Transverse colon (tissue), 4 donors: ENCODE data around the gene FARP1. TPM values are rescaled to one million over a fixed set of nuclear protein-coding genes. Genes with fewer than 3 reads are reported as not detected.

Experiments
- DNase-seq: peaks from one replicate; pipeline ENCODE4 v3.0.0-alpha.2; 2019
- H3K27ac ChIP-seq, 4 donors: fragments of 200-600 bp; sonication (generic); 2 replicates each; pipeline ENCODE4 v1.5.1; 2016 to 2018; ENCODE audit warnings: inconsistent platforms in 4 of 4
- H3K27me3 ChIP-seq: fragments of 200-600 bp; sonication (generic); 2 replicates; pipeline ENCODE4 v1.5.1; 2017; ENCODE audit warnings: inconsistent platforms
- H3K36me3 ChIP-seq, 4 donors: fragments of 200-600 bp; sonication (generic); 2 replicates each; pipeline ENCODE4 v1.5.1; 2017 to 2019; ENCODE audit warnings: inconsistent platforms in 4 of 4
- H3K4me1 ChIP-seq, 4 donors: fragments of 200-600 bp; sonication (generic); 2 replicates each; pipeline ENCODE4 v1.5.1; 2017 to 2020; ENCODE audit warnings: inconsistent platforms in 4 of 4
- H3K4me3 ChIP-seq, 4 donors: fragments of 200-600 bp; sonication (generic); 1 replicate in 1 of 4; 2 replicates in 3 of 4; pipeline versions ENCODE4 v1.5.1 to v1.6.1; 2017 to 2019; ENCODE audit warnings: inconsistent platforms in 4 of 4
- H3K9me3 ChIP-seq, 2 donors: fragments of 200-600 bp; sonication (generic); 2 replicates each; pipeline ENCODE4 v1.5.1; 2017 to 2019; ENCODE audit warnings: inconsistent platforms in 2 of 2
- CTCF ChIP-seq, 5 experiments: fragments of 200-600 bp in 3 of 5; fragments of 450-650 bp in 2 of 5; sonication (generic) in 3 of 5; IDR thresholded peaks; 1 replicate in 2 of 5; 2 replicates in 3 of 5; pipeline ENCODE4 v1.5.1; 2016 to 2017; ENCODE audit warnings: antibody characterized with exemption in 5 of 5, inconsistent platforms in 3 of 5, mild to moderate bottlenecking in 2 of 5, moderate library complexity in 1 of 5
- EP300 ChIP-seq: sonication (generic); formaldehyde crosslinking; IDR thresholded peaks from one replicate; pipeline ENCODE4 v1.6.1; 2017; ENCODE audit warnings: antibody characterized with exemption, low read depth
- POLR2A ChIP-seq: fragments of 450-650 bp; IDR thresholded peaks from one replicate; pipeline ENCODE4 v1.6.1; 2016; ENCODE audit warnings: antibody characterized with exemption, mild to moderate bottlenecking, moderate library complexity
- POLR2AphosphoS5 ChIP-seq, 3 donors: sonication (generic); formaldehyde crosslinking; IDR thresholded peaks; one replicate each; pipeline ENCODE4 v1.6.1; 2016; ENCODE audit warnings: antibody characterized with exemption in 3 of 3
- WGBS, 2 donors: methylation state at CpG; one replicate each; pipeline ENCODE4 v1.1.5; 2018; ENCODE audit warnings: low coverage in 1 of 2; 5-methylcytosine and 5-hydroxymethylcytosine counted together
- in situ Hi-C, 4 donors: fragments of 200-750 bp; cut with MboI; loops; one replicate each; pipeline versions ENCODE4 v1.15.0 to v1.15.1; 2017; ENCODE audit warnings: low sequenced_read_pairs in 3 of 4, low pct_ligation_motif_present in 1 of 4, low pct_unique_long_range_greater_than_20kb in 1 of 4
- intact Hi-C: fragments of 100-400 bp; cut with DNase I; formaldehyde crosslinking; loops from one replicate; pipeline ENCODE4 v1.15.1; 2023; ENCODE audit warnings: low total_unique reads
- total RNA-seq, 4 donors: library from RNA; depleted of rRNA; stranded (reverse); fragments of >200 nt; gene quantifications; one replicate each; pipeline ENCODE4 v1.1.0, GENCODE V29; 2016

Gene FARP1
- total RNA-seq, 4 donors from 2014 or later = 32.8 to 41.8 (median 38.3) TPM

GRCh38 chr13:98374750-98375149 is 231.9 kb downstream of the FARP1 start:
- Histone ChIP-seq H3K36me3 (no peaks in the 10 kb centered on the region), H3K4me1 (peaks cover 0 to 10% (median 3%) of the 10 kb centered on the region in 4 donors), H3K4me3 (no peak overlapping the region), H3K9me3 (no peaks in the 10 kb centered on the region), H3K27ac (no peak overlapping the region), H3K27me3 (no peaks in the 10 kb centered on the region)
- WGBS, 2 donors = 67 to 72% methylated on average over 1 of the region's 1 CpG
- in situ Hi-C loops (loop anchor here in 1 of 4 donors (25.0 kb wide), 1 partner anchor 237 kb away; the partner anchor contains the start of gene FARP1), intact Hi-C loops (no loop called here)
- DNase-seq = no peak
- TF ChIP-seq EP300 = no peak
- no peak for TF ChIP-seq POLR2AphosphoS5 (IDR thresholded peaks at IDR 0.05)
- TF ChIP-seq CTCF (IDR thresholded peaks at IDR 0.05) = no peak
- TF ChIP-seq POLR2A = no peak

GRCh38 chr13:98377635-98378378 is 234.9 kb downstream of the FARP1 start:
- no peak for TF ChIP-seq EP300
- no peak for TF ChIP-seq POLR2AphosphoS5 (IDR thresholded peaks at IDR 0.05)
- no peak for TF ChIP-seq CTCF (IDR thresholded peaks at IDR 0.05)
- TF ChIP-seq POLR2A = no peak
- DNase-seq = no peak
- Histone ChIP-seq H3K27ac (no peak overlapping the region), H3K36me3 (no peaks in the 10 kb centered on the region), H3K4me3 (no peak overlapping the region), H3K9me3 (no peaks in the 10 kb centered on the region), H3K4me1 (no peaks in the 10 kb centered on the region), H3K27me3 (no peaks in the 10 kb centered on the region)
- WGBS, 2 donors = 76 to 89% methylated on average over 4 to 13 of the region's 13 CpGs
- intact Hi-C loops = no loop called here
- in situ Hi-C loops = loop anchor here in 1 of 4 donors (25.0 kb wide), 1 partner anchor 241 kb away; the partner anchor contains the start of gene FARP1

- Histone ChIP-seq H3K27me3 (no peaks in the 10 kb centered on the region), H3K27ac (peak overlapping the region in 1 of 4 donors; percentile 40), H3K36me3 (peaks cover 0 to 11% (median 0%) of the 10 kb centered on the region in 4 donors), H3K4me3 (no peak overlapping the region), H3K9me3 (no peaks in the 10 kb centered on the region), H3K4me1 (no peaks in the 10 kb centered on the region)
- no peak for DNase-seq
- WGBS, 2 donors = 80% methylated on average over 1 to 5 of the region's 5 CpGs
- in situ Hi-C loops (loop anchor here in 1 of 4 donors (25.0 kb wide), 1 partner anchor 247 kb away; the partner anchor contains the start of gene FARP1), intact Hi-C loops (no loop called here)
- TF ChIP-seq POLR2A = no peak
- TF ChIP-seq POLR2AphosphoS5 (IDR thresholded peaks at IDR 0.05) = no peak
- TF ChIP-seq EP300 = no peak
Observed at GRCh38 chr13:98384739-98385138, 241.8 kb downstream of the FARP1 start.

- H3K27ac ChIP-seq = no peak overlapping the region
- intact Hi-C loops (no loop called here), in situ Hi-C loops (loop anchor here in 1 of 4 donors (25.0 kb wide), 1 partner anchor 248 kb away; the partner anchor contains the start of gene FARP1)
- H3K36me3 ChIP-seq = peaks cover 0 to 11% (median 0%) of the 10 kb centered on the region in 4 donors
- no peak for DNase-seq
- no peak overlapping the region for H3K4me3 ChIP-seq
- H3K9me3 ChIP-seq = no peaks in the 10 kb centered on the region
- WGBS, 2 donors = 90% methylated on average over 10 of the region's 10 CpGs; no CpG with 5 or more reads in 1 of the 2 donors
- H3K27me3 ChIP-seq = no peaks in the 10 kb centered on the region
- TF ChIP-seq POLR2AphosphoS5 (IDR thresholded peaks at IDR 0.05) (no peak), POLR2A (no peak), EP300 (no peak), CTCF (IDR thresholded peaks at IDR 0.05) (no peak)
- no peaks in the 10 kb centered on the region for H3K4me1 ChIP-seq
Observed at GRCh38 chr13:98385606-98386005, 242.7 kb downstream of the FARP1 start.
